Measurements from ENCODE around the gene ARID1A.

DNA sequence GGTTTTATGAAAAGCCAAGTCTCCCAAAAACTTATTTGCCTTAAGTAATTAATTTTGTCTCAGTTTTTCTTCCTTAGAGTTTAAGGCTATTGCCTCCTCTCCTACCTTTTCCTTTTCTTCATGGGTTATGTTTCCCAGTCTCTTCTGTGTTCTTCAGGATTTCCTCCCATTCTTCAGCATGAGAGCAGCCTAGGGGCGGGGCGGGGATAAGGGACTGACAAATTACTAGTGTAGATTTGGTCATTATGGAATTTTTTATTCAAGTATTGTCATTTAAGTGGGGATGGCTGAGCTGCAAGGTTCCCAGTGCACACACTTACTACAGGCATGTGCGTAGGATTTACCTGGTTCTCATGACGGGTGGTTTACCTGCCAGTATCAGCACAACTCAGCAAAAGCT lies 56.7 kb downstream of the ARID1A start:
- TF ChIP-seq POLR2A (IDR thresholded peaks at IDR 0.05) = peak in 1 of 2 donors; percentile 12
- TF ChIP-seq, protein P1, sequence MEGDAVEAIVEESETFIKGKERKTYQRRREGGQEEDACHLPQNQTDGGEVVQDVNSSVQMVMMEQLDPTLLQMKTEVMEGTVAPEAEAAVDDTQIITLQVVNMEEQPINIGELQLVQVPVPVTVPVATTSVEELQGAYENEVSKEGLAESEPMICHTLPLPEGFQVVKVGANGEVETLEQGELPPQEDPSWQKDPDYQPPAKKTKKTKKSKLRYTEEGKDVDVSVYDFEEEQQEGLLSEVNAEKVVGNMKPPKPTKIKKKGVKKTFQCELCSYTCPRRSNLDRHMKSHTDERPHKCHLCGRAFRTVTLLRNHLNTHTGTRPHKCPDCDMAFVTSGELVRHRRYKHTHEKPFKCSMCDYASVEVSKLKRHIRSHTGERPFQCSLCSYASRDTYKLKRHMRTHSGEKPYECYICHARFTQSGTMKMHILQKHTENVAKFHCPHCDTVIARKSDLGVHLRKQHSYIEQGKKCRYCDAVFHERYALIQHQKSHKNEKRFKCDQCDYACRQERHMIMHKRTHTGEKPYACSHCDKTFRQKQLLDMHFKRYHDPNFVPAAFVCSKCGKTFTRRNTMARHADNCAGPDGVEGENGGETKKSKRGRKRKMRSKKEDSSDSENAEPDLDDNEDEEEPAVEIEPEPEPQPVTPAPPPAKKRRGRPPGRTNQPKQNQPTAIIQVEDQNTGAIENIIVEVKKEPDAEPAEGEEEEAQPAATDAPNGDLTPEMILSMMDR (IDR thresholded peaks at IDR 0.05) = no peak

All from heart left ventricle (tissue), 13 donors.